ENCODE results near the gene CCR7. TPM values are rescaled to one million over a fixed set of nuclear protein-coding genes. Genes with fewer than 3 reads are reported as not detected.

Gene CCR7
- polyA plus RNA-seq, 1 of the 3 experiments (the other 2 are of a cell fraction), result not detected

- Histone ChIP-seq H3K4me2 (no peak overlapping the region), H3K27ac (ENCODE audit: low read depth in 2 of 2, low read length in 1 of 2) (no peak overlapping the region), H3K4me1 (ENCODE audit: control insufficient read depth in 1 of 2, insufficient read depth in 2 of 2, low read depth in 1 of 2, low read length in 1 of 2) (peaks cover 7 to 16% of the 10 kb centered on the region in 2 experiments; a peak in 3 of 4 replicates), H3K36me3 (replicated peaks in 1 of 2; ENCODE audit: control insufficient read depth in 1 of 2, insufficient read depth in 2 of 2, low read length in 1 of 2) (no peaks in the 10 kb centered on the region), H3K79me2 (ENCODE audit: insufficient read depth) (no peaks in the 10 kb centered on the region), H4K20me1 (ENCODE audit: insufficient read depth) (no peaks in the 10 kb centered on the region), H3K4me3 (ENCODE audit: low read depth in 2 of 2, low read length in 1 of 2) (no peak overlapping the region), H3F3A (replicated peaks; ENCODE audit: insufficient read depth) (peaks cover 22% of the 10 kb centered on the region), H3K27me3 (ENCODE audit: insufficient read depth) (no peaks in the 10 kb centered on the region), H3K9me2 (no peaks in the 10 kb centered on the region), H2AFZ (ENCODE audit: low read depth) (no peak overlapping the region), H3K9ac (no peak overlapping the region), H3K9me3 (no peaks in the 10 kb centered on the region)
- POLR2A ChIA-PET, result no interaction called here
- CTCF ChIA-PET, result interaction anchor here (1.1 to 1.5 kb wide), 3 partner anchors 9 to 44 kb away, joined by 3 to 4 read pairs (median 3); no protein-coding TSS in a partner anchor
- TF ChIP-seq EZH2phosphoT487 (IDR thresholded peaks at IDR 0.05; ENCODE audit: borderline replicate concordance, low read depth), result no peak
- TF ChIP-seq FOSL2 (IDR thresholded peaks at IDR 0.05; ENCODE audit: borderline replicate concordance, low read depth), result no peak
- no peak for TF ChIP-seq RCOR1 (IDR thresholded peaks at IDR 0.05; ENCODE audit: low read length)
- no peak for TF ChIP-seq IRF3 (IDR thresholded peaks at IDR 0.05; ENCODE audit: low read depth, low read length)
- TF ChIP-seq RFX5 (IDR thresholded peaks at IDR 0.05; ENCODE audit: low read length), result no peak
- TF ChIP-seq POLR2AphosphoS5 (IDR thresholded peaks at IDR 0.05; ENCODE audit: low read depth, low read length), result no peak
- WGBS (ENCODE audit: low lambda C conversion rate), result 78% methylated on average over 5 of the region's 5 CpGs
- no peak for DNase-seq
Measured at GRCh38 chr17:40519089-40519775, 46.0 kb downstream of the CCR7 start.

GRCh38 chr17:40518401-40519088 lies 46.7 kb downstream of the CCR7 start:
- WGBS (ENCODE audit: low lambda C conversion rate), result 56% methylated on average over 3 of the region's 5 CpGs
- H3K9me3 ChIP-seq, result no peaks in the 10 kb centered on the region
- no peak overlapping the region for H3K4me3 ChIP-seq (ENCODE audit: low read depth in 2 of 2, low read length in 1 of 2)
- H3K27me3 ChIP-seq (ENCODE audit: insufficient read depth), result no peaks in the 10 kb centered on the region
- ChIA-PET POLR2A (no interaction called here), CTCF (interaction anchor here (1.1 to 2.5 kb wide), 4 partner anchors 9 to 16 kb away, joined by 3 to 8 read pairs (median 6); no protein-coding TSS in a partner anchor)
- no peak overlapping the region for H2AFZ ChIP-seq (ENCODE audit: low read depth)
- no peaks in the 10 kb centered on the region for H3K36me3 ChIP-seq (replicated peaks in 1 of 2; ENCODE audit: control insufficient read depth in 1 of 2, insufficient read depth in 2 of 2, low read length in 1 of 2)
- no peak for DNase-seq
- H3K9ac ChIP-seq, result no peak overlapping the region
- H3K9me2 ChIP-seq, result no peaks in the 10 kb centered on the region
- H3F3A ChIP-seq (replicated peaks; ENCODE audit: insufficient read depth), result peaks cover 22% of the 10 kb centered on the region
- H3K4me2 ChIP-seq, result no peak overlapping the region
- no peaks in the 10 kb centered on the region for H3K79me2 ChIP-seq (ENCODE audit: insufficient read depth)
- H4K20me1 ChIP-seq (ENCODE audit: insufficient read depth), result no peaks in the 10 kb centered on the region
- H3K4me1 ChIP-seq (ENCODE audit: control insufficient read depth in 1 of 2, insufficient read depth in 2 of 2, low read depth in 1 of 2, low read length in 1 of 2), result peaks cover 7 to 16% of the 10 kb centered on the region in 2 experiments; a peak in 3 of 4 replicates
- H3K27ac ChIP-seq (ENCODE audit: low read depth in 2 of 2, low read length in 1 of 2), result no peak overlapping the region
- TF ChIP-seq RCOR1 (IDR thresholded peaks at IDR 0.05; ENCODE audit: low read length), result no peak
- no peak for TF ChIP-seq SIN3A (IDR thresholded peaks at IDR 0.05; ENCODE audit: borderline replicate concordance, low read depth, low read length)
- TF ChIP-seq RFX5 (IDR thresholded peaks at IDR 0.05; ENCODE audit: low read length), result no peak
- TF ChIP-seq MEF2A (IDR thresholded peaks at IDR 0.05; ENCODE audit: borderline replicate concordance, low read depth), result no peak
- no peak for TF ChIP-seq SMC3 (IDR thresholded peaks at IDR 0.05; ENCODE audit: low read depth, low read length)
- no peak for TF ChIP-seq ZBTB33 (IDR thresholded peaks at IDR 0.05; ENCODE audit: borderline replicate concordance, low read depth)
- no peak for TF ChIP-seq FOXM1 (IDR thresholded peaks at IDR 0.05; ENCODE audit: low read depth)
- TF ChIP-seq FOXJ3 (CRISPR knock-in tag; IDR thresholded peaks at IDR 0.05), result no peak
- TF ChIP-seq CHD2 (IDR thresholded peaks at IDR 0.05; ENCODE audit: low read length, partially characterized antibody), result no peak
- no peak for TF ChIP-seq YY1 (IDR thresholded peaks at IDR 0.05; ENCODE audit: low read depth)
- TF ChIP-seq FOSL2 (IDR thresholded peaks at IDR 0.05; ENCODE audit: borderline replicate concordance, low read depth), result peak; percentile 50; the same call in 1 of the 2 replicates
- peak; percentile 28; the same call in 1 of the 2 replicates for TF ChIP-seq JUND (IDR thresholded peaks at IDR 0.05)
- TF ChIP-seq TEAD4 (IDR thresholded peaks at IDR 0.05; ENCODE audit: borderline replicate concordance, insufficient read depth), result no peak
- no peak for TF ChIP-seq MXI1 (IDR thresholded peaks at IDR 0.05; ENCODE audit: low read depth, low read length)
- no peak for TF ChIP-seq REST (IDR thresholded peaks at IDR 0.05; ENCODE audit: low read depth, low read length)
- no peak for TF ChIP-seq RXRA (IDR thresholded peaks at IDR 0.05; ENCODE audit: borderline replicate concordance, low read depth)
- TF ChIP-seq EZH2phosphoT487 (IDR thresholded peaks at IDR 0.05; ENCODE audit: borderline replicate concordance, low read depth), result no peak

All from SK-N-SH (cell line).